UCSD-AML1 (cell line): ENCODE measurements around the gene NOS1AP.
"Not testable (repeated sequence)": the region's sequence is repeated elsewhere in the genome, so short reads cannot be mapped to it uniquely, and the experiment has no call there.

Source experiments
- DNase-seq: peaks from one replicate; lab custom pipeline; 2025; ENCODE audit not compliant: unreplicated experiment; lab: John Stamatoyannopoulos, UW

The NOS1AP gene

GRCh38 chr1:162323023-162323422, 253.5 kb downstream of the NOS1AP start:
- DNase-seq = no peak

DNA sequence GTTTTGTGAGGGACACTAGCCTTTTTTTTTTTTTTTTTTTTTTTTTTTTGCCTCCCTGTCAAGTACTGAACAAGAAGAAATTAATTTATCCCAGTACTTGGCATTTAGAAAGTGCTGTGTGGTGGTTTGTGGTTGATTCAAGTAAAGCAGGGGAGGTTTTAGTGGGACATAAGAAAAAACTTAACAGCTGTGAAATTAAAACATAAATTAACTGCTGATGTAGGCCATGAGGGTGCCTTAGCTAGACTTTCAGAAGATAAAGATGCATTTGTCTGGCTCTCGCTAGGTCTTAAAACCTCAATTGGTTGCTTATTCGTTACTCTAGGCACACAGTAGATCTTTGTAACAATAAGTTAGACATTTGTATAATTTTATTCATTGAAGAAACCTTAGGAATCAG, 254.9 kb downstream of the NOS1AP start:
- DNase-seq = no peak

DNA sequence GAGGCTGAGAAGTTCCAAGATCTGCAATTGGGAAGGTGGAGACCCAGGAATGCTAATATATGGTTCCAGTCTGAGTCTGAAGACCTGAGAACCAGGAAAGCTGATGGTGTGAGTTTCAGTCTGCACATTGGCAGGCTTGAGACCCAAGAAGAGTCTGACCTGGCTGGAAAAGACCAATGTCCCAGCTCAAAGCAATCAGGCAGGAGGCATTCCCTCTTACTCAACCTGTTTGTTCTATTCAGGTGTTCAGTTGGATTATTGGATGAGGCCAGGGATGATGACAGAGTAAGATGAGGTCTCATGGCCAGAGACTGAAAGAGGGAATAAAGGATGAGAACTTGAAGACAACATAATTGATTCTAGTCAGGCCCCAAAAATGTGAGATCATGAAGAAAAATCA, 257.1 kb downstream of the NOS1AP start:
- DNase-seq = no peak

- DNase-seq = no peak
These were observed 257.8 kb downstream of the NOS1AP start for GRCh38 chr1:162327144-162327787.

GRCh38 chr1:162327788-162328165, 258.3 kb downstream of the NOS1AP start:
- DNase-seq = no peak

GRCh38 chr1:162328512-162328911, 259.0 kb downstream of the NOS1AP start:
- no peak for DNase-seq

- no peak for DNase-seq
These were observed 260.3 kb downstream of the NOS1AP start for GRCh38 chr1:162329826-162330225.

GRCh38 chr1:162333991-162334390, 264.5 kb downstream of the NOS1AP start:
- no peak for DNase-seq

DNA sequence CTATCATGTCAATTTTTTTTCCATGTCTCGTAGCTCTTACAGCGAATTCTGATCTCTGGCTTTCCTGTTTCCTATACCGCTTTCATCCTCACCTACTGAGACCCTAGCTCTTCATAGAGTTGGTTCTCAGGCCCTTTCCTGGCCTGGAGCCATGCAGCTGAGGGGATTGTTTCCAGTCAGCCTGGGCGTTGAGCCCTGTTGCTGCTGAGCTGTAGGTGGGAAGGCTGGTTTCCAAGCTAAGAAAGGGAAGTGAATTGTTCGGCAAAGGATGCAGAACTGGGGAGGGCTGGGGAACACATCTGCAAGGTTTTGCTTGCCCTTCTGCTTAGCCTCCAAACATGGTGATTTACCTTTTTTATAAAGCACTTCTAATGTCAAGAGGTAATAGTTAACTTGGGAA, 265.6 kb downstream of the NOS1AP start:
- DNase-seq = no peak

GRCh38 chr1:162336621-162337285, 267.3 kb downstream of the NOS1AP start:
- DNase-seq = no peak

GRCh38 chr1:162342452-162342983, 273.0 kb downstream of the NOS1AP start:
- DNase-seq = no peak

GRCh38 chr1:162343470-162343869, 274.0 kb downstream of the NOS1AP start:
- no peak for DNase-seq

- no peak for DNase-seq
These were observed 277.8 kb downstream of the NOS1AP start for GRCh38 chr1:162347281-162347680.

GRCh38 chr1:162349635-162350330, 280.3 kb downstream of the NOS1AP start:
- DNase-seq = no peak

- no peak for DNase-seq
These were observed 281.9 kb downstream of the NOS1AP start for GRCh38 chr1:162351246-162351842.

GRCh38 chr1:162351874-162352273, 282.4 kb downstream of the NOS1AP start:
- not testable (repeated sequence) for DNase-seq

DNA sequence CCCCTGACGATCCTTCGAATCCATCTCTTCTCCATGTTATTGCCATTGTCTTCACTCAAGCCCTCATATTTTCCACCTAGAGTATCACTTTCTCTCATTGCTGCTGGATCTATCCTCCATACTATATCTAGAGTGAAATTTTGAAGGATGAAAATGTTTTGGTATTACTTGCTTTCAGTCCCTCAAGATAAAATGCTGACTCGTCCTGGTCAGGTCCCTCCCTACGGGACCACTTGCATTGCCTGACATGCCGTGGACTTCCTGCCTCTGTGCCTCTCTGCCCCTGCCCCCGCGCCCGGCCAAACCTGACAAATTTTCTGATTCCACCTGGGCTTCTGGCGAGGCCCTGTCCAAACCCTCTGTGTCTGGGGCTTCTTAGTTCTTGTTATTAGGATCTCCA, 283.6 kb downstream of the NOS1AP start:
- DNase-seq = no peak

DNA sequence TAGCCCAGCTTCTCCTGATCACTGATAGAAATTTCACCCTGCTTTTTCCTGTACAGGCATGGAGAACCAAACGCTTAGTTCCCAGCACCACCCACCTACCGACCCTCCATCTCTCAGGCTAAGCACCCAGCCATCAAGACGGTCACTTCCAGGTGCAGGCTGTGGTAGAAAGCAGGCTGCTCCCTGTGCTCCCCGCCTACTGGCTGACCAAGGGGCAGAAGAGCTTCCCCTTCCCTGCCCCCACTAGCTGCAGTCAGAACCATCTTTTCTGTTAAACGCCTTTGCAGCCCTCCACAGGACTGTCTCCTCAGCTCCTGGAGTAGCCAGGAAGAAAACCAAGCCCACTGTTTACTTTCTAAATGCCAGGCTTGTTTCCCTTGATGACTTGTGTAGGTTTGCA, 284.2 kb downstream of the NOS1AP start:
- DNase-seq = peak; percentile 24

DNA sequence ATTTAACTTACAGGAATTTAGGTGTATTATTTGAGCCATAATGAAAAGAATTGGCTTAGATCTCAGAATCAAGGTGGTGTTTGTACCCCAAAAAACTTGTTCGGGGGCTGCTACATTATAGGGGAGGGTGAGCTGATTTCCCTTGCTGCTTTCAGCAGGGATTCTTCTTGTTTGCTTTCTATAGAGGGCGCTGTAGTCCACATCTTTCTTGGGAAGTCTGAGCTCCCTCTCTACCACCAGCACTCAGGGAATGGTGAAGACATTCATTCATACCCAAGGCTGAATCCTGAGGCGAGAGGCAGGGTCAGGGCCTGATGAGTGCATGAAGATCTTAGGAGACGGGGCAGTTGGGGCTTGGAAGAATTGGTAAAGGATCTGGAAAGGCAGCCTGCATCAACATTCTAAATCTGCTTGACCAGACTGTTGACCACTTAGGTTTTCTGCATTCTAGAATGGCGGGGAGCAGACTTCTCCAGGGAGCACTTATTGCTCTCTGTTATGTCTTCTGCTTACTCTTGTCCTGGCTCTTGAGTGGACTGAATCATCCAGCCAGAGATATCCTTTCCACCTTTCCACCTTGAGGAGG, 288.3 kb downstream of the NOS1AP start:
- DNase-seq = no peak

GRCh38 chr1:162358928-162359327, 289.4 kb downstream of the NOS1AP start:
- DNase-seq = no peak

DNA sequence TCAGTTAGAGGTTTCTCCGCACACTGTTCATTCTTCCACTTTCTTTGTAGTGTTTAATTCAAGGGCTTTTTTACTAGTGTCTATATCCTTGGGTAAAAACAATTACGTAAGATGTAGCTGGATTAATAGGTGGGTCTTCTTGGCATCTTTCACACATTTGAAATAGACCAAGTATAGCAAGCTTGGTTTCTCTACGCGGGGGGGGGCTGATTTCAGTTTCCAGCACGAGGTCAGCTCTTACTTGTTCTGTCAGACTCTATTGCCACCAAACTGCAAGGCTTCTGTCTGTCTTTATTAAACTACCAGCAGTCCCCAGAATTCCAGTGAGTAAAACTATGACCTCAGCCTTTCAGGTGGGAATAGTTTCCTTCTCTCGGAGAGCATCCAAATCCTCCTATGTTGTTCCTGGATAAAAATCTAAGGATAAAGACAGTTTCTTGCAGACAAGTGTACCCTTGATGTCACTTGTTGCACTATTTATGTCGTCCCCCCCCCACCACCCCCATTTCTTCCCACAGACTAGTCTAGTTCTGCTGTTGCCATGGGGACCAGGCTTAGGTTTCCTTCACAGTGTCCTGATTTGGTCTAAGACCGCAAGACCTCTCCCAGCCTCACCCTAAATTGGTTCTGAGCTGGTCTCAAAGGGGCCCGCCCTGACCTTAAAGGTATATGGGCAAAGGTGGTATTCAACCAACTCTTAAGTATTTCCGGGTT, 290.2 kb downstream of the NOS1AP start:
- no peak for DNase-seq
